A673 (cell line): ENCODE data around the gene OTOG. TPM values are rescaled to one million over a fixed set of nuclear protein-coding genes. Genes with fewer than 3 reads are reported as not detected.

Experiments used
- BruUV-seq: library from RNA; stranded (reverse); fragments of 400-500 nt; replicated peaks from 2 replicates; lab custom pipeline; 2021; lab: Mats Ljungman, UMichigan
- CTCF ChIA-PET: fragments of 300-600 bp; sonication (Branson Sonifier 250); formaldehyde crosslinking; loops from one replicate; lab custom pipeline; 2022; ENCODE audit warnings: antibody characterized with exemption; lab: Charles Lee
- POLR2A ChIA-PET: fragments of 300-600 bp; sonication (Branson Sonifier 250); formaldehyde crosslinking; loops from one replicate; lab custom pipeline; 2022; ENCODE audit warnings: antibody characterized with exemption; ENCODE audit not compliant: low non-redundant PET; lab: Charles Lee
- DNase-seq: peaks from one replicate; pipeline ENCODE4 v3.0.0-alpha.2; 2015; ENCODE audit warnings: low spot score
- H3K27ac ChIP-seq: fragments of 200-600 bp; sonication (generic); 2 replicates; pipeline ENCODE4 v1.5.1; 2016; ENCODE audit warnings: mixed run types, low read depth, mild to moderate bottlenecking, mixed read lengths, antibody characterized with exemption, low read length; ENCODE audit not compliant: poor library complexity, severe bottlenecking
- H3K27me3 ChIP-seq: fragments of 200-600 bp; sonication (generic); replicated peaks from 2 replicates; pipeline ENCODE4 v1.6.1; 2017; ENCODE audit warnings: mixed run types, low read depth, mild to moderate bottlenecking, mixed read lengths, antibody characterized with exemption, low read length; ENCODE audit not compliant: insufficient read depth, poor library complexity
- H3K36me3 ChIP-seq: fragments of 200-600 bp; sonication (generic); 2 replicates; pipeline ENCODE4 v1.6.1; 2016; ENCODE audit warnings: mixed run types, mild to moderate bottlenecking, mixed read lengths, antibody characterized with exemption, low read length; ENCODE audit not compliant: insufficient read depth, poor library complexity, severe bottlenecking
- H3K4me1 ChIP-seq: fragments of 200-600 bp; sonication (generic); 2 replicates; pipeline ENCODE4 v1.6.1; 2017; ENCODE audit warnings: mixed run types, mild to moderate bottlenecking, mixed read lengths, antibody characterized with exemption, low read length; ENCODE audit not compliant: insufficient read depth, poor library complexity, severe bottlenecking
- H3K4me3 ChIP-seq: fragments of 200-600 bp; sonication (generic); 2 replicates; pipeline ENCODE4 v1.5.1; 2016; ENCODE audit warnings: low read depth, mixed run types, mild to moderate bottlenecking, mixed read lengths, low read length; ENCODE audit not compliant: poor library complexity, severe bottlenecking
- H3K9me3 ChIP-seq: fragments of 200-600 bp; sonication (generic); 2 replicates; pipeline ENCODE4 v1.6.1; 2016; ENCODE audit warnings: mixed run types, low read depth, mild to moderate bottlenecking, mixed read lengths, antibody characterized with exemption, low read length; ENCODE audit not compliant: poor library complexity, severe bottlenecking
- CTCF ChIP-seq: fragments of 300-800, 200-600 bp; sonication (generic); conservative IDR thresholded peaks from 2 replicates; pipeline ENCODE4 v1.5.1; 2017; ENCODE audit warnings: low read depth, mild to moderate bottlenecking, antibody characterized with exemption, low read length, moderate library complexity, mixed read lengths
- EZH2 ChIP-seq: fragments of 200-600 bp; sonication (generic); IDR thresholded peaks from 2 replicates; pipeline ENCODE4 v1.6.1; 2017; ENCODE audit warnings: borderline replicate concordance, low read depth, mild to moderate bottlenecking, mixed read lengths, antibody characterized with exemption, low read length; ENCODE audit not compliant: poor library complexity, severe bottlenecking
- intact Hi-C: fragments of 100-400 bp; cut with micrococcal nuclease; formaldehyde crosslinking; loops from one replicate; pipeline ENCODE4 v1.10.0; 2022; ENCODE audit not compliant: unreplicated experiment
- total RNA-seq: library from RNA; stranded (reverse); gene quantifications from 2 replicates; pipeline ENCODE4 v1.2.3, GENCODE V29; 2021

Gene OTOG
- total RNA-seq, 1 experiment from 2014 or later = not detected

- intact Hi-C loops = no loop called here
- no TSS peak for BruUV-seq
- Histone ChIP-seq H3K4me1 (no peaks in the 10 kb centered on the region), H3K27ac (no peak overlapping the region), H3K4me3 (no peak overlapping the region), H3K36me3 (no peaks in the 10 kb centered on the region), H3K9me3 (no peaks in the 10 kb centered on the region), H3K27me3 (no peaks in the 10 kb centered on the region)
- ChIA-PET POLR2A (no interaction called here), CTCF (no interaction called here)
- no peak for DNase-seq
- TF ChIP-seq CTCF (no peak), EZH2 (no peak)
These were observed 9.9 kb downstream of the OTOG start for GRCh38 chr11:17556999-17557398.

- Histone ChIP-seq H3K27ac (no peak overlapping the region), H3K9me3 (no peaks in the 10 kb centered on the region), H3K4me3 (no peak overlapping the region), H3K36me3 (no peaks in the 10 kb centered on the region), H3K27me3 (no peaks in the 10 kb centered on the region), H3K4me1 (no peaks in the 10 kb centered on the region)
- intact Hi-C loops = no loop called here
- BruUV-seq = no TSS peak
- DNase-seq = no peak
- CTCF ChIA-PET = no interaction called here
- POLR2A ChIA-PET = no interaction called here
- TF ChIP-seq EZH2 (no peak), CTCF (no peak)
These were observed 11.1 kb downstream of the OTOG start for GRCh38 chr11:17558025-17558780.

GRCh38 chr11:17558916-17559315, 11.9 kb downstream of the OTOG start:
- Histone ChIP-seq H3K36me3 (no peaks in the 10 kb centered on the region), H3K27ac (no peak overlapping the region), H3K9me3 (no peaks in the 10 kb centered on the region), H3K27me3 (no peaks in the 10 kb centered on the region), H3K4me3 (no peak overlapping the region), H3K4me1 (no peaks in the 10 kb centered on the region)
- POLR2A ChIA-PET = no interaction called here
- BruUV-seq = no TSS peak
- TF ChIP-seq CTCF (no peak), EZH2 (no peak)
- no peak for DNase-seq
- intact Hi-C loops = no loop called here
- CTCF ChIA-PET = no interaction called here
